ENCODE measurements around the gene PATJ.

Gene PATJ

DNA sequence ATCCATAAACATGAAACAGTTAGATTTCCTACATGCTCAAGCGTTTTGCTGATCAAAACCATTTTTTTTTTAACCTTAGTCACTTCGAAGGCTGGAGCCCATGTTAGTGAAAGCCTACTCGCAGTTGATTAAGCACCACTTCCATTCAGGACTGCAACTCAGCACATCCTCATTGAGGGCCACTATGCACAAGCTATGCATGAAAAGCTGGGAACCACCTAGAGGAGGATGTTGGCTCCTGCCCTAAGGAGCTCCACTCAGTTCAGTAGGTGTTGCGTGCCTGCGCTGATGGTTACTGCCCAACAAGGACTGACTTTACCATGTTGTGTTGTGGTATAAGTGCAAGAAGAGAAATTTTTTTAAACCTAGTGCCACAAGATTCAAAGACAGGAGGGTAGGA lies 271.0 kb downstream of the PATJ start:
- Mint-ChIP-seq H3K36me3 (ENCODE audit: low read depth) (no peaks in the 10 kb centered on the region), H3K27me3 (ENCODE audit: low read depth) (no peaks in the 10 kb centered on the region), H3K9me3 (no peaks in the 10 kb centered on the region), H3K27ac (no peak overlapping the region), H3K4me1 (ENCODE audit: low read depth) (no peaks in the 10 kb centered on the region), H3K4me3 (no peak overlapping the region)

DNA sequence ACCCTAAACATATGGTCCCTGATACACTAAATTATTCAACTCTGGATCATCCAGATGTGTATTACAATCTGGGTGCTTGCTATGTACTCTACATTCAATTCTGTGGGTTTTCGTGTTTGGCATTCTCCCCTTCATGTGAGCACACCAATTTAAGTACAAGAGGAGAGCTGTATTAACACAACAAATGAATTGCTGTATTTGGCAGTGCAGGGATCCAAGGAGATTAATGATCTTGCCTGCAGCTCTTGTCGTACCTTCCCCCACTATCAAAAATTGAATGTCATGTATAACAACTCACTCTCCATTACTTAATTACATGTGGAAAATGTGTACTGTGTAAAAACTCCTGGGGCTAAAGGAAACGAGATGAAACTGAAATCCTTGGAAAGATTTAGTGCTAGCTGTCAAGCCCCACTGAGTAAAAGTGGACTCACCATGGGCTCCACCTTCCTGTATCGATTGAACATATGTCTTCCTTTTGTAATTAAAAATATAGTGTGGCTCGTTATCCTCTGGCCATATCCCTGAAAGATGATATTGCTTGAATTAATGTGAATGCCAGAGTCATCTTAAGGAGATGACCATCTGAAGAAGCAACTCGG lies 280.2 kb downstream of the PATJ start:
- Mint-ChIP-seq H3K4me1 (ENCODE audit: low read depth) (no peaks in the 10 kb centered on the region), H3K9me3 (no peaks in the 10 kb centered on the region), H3K27me3 (ENCODE audit: low read depth) (no peaks in the 10 kb centered on the region), H3K4me3 (no peak overlapping the region), H3K27ac (no peak overlapping the region), H3K36me3 (ENCODE audit: low read depth) (no peaks in the 10 kb centered on the region)

DNA sequence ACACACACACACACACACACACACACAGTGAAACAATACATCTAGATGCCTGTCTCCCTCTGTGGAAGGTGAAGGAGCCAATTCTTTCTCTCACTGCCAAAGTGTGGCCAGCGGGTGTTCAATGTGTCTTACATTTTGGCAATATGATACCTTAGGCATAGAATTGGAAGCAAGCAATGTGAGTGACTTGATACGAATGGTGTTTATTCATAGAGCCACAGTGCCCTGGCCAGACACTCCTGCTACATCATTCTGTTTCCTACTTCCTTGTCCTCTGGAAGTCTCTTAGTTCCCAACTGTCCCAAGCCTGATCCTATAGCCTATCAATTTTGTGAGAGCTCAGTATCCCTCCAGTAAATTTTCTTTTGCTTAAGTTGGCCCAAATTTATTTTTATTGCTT lies 282.4 kb downstream of the PATJ start:
- Mint-ChIP-seq H3K4me3 (no peak overlapping the region), H3K27ac (no peak overlapping the region), H3K27me3 (ENCODE audit: low read depth) (no peaks in the 10 kb centered on the region), H3K36me3 (ENCODE audit: low read depth) (no peaks in the 10 kb centered on the region), H3K4me1 (ENCODE audit: low read depth) (no peaks in the 10 kb centered on the region), H3K9me3 (no peaks in the 10 kb centered on the region)

DNA sequence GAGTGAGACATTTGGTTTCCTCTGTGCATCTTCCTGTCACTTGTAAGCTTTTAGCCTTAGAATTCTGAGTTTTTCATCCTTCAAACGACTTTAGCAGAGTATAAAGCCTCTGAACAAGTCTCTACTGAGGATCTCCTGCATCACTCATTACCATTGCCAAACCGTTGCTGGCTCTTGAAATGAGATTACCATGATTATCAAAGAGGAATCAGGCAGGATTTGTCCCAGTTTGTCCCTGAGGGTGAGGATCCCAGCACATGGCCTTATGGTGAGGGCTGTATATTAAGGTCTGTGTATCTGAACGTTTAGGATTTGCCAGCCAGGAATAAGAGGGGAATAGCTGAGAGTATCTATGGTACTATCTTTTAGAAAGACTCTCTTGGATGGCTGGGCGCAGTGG lies 282.9 kb downstream of the PATJ start:
- H3K9me3 Mint-ChIP-seq = no peaks in the 10 kb centered on the region
- no peaks in the 10 kb centered on the region for H3K36me3 Mint-ChIP-seq (ENCODE audit: low read depth)
- H3K27ac Mint-ChIP-seq = no peak overlapping the region
- H3K4me1 Mint-ChIP-seq (ENCODE audit: low read depth) = no peaks in the 10 kb centered on the region
- H3K27me3 Mint-ChIP-seq (ENCODE audit: low read depth) = no peaks in the 10 kb centered on the region
- no peak overlapping the region for H3K4me3 Mint-ChIP-seq

DNA sequence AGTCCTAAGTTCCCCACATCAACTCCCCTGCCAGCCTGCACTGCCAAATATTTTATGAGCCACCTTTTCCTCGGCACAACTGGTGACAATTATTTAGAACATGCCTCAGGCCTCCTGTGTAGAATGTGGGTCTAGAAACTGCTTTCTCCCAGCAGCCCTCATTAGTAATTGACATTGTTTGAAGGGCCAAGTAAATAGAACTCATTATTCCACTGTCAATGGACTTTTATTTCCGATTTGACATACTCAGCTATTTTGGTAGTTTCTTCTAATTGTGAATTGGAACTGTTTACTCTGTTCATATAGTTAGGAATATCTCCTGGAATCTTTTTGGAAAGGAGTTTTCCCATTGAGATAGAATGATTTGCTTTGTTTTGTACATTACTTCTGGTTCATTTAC lies 283.6 kb downstream of the PATJ start:
- H3K27me3 Mint-ChIP-seq (ENCODE audit: low read depth) = no peaks in the 10 kb centered on the region
- H3K4me1 Mint-ChIP-seq (ENCODE audit: low read depth) = no peaks in the 10 kb centered on the region
- no peaks in the 10 kb centered on the region for H3K9me3 Mint-ChIP-seq
- no peak overlapping the region for H3K4me3 Mint-ChIP-seq
- no peak overlapping the region for H3K27ac Mint-ChIP-seq
- H3K36me3 Mint-ChIP-seq (ENCODE audit: low read depth) = no peaks in the 10 kb centered on the region

DNA sequence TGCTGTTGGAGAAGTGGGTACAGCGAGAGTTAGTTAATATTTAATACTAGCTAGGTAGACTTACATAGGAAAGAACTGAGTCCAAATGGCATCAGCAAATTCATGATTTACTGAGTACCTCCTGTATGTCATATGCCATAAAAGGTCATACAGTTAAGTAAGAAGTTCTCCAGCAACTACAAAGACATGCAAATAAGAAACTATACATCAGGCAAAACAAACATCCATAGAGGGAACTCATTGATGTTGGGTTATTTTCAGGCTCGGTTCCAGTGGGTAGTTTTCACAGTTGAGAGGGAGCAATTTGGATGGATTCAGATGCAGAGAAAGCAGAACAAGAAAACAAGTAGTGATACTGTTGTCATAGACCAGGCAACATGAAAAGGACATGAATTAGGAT lies 287.4 kb downstream of the PATJ start:
- Mint-ChIP-seq H3K4me3 (no peak overlapping the region), H3K9me3 (no peaks in the 10 kb centered on the region), H3K36me3 (ENCODE audit: low read depth) (no peaks in the 10 kb centered on the region), H3K27ac (no peak overlapping the region), H3K27me3 (ENCODE audit: low read depth) (no peaks in the 10 kb centered on the region), H3K4me1 (ENCODE audit: low read depth) (no peaks in the 10 kb centered on the region)

DNA sequence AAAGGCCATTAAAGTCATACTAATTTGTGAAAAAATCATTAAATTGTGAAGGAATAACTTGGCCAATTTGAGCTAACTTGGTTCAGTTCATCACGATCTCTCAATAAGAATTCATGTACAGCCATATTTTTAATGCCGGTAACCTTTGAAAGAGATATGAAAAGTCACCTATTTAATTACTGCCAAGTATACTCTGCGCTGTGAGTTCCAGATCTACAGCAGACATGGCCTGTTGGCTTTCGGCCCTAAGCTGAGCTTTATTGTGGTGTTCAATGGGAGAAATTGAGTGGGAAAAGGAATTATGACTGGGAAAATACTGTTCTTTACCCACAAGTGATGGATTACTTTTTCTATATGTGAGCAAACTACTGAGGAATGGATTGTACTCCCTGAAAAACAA lies 292.5 kb downstream of the PATJ start:
- Mint-ChIP-seq H3K27me3 (ENCODE audit: low read depth) (no peaks in the 10 kb centered on the region), H3K4me3 (no peak overlapping the region), H3K36me3 (ENCODE audit: low read depth) (no peaks in the 10 kb centered on the region), H3K4me1 (ENCODE audit: low read depth) (no peaks in the 10 kb centered on the region), H3K9me3 (no peaks in the 10 kb centered on the region), H3K27ac (no peak overlapping the region)

DNA sequence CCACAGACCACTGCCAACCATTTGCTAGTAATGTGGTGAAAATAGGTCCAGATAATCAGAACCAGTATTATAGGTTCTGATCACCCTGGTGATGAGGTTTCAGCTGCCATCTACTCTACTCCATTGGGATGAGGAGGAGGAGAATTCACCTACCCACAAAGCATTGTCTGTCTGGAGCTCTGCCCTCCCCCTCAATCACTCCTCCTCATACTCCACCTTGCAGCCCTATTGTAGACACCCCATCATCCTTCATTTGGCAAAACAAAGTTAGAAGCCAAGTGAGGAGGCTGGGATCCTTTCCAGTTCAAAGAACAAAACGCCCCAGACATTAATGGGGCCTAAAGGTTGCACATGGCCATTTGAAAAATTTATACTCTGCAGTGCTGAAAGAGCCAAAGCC lies 295.0 kb downstream of the PATJ start:
- Mint-ChIP-seq H3K4me3 (no peak overlapping the region), H3K36me3 (ENCODE audit: low read depth) (no peaks in the 10 kb centered on the region), H3K9me3 (no peaks in the 10 kb centered on the region), H3K4me1 (ENCODE audit: low read depth) (no peaks in the 10 kb centered on the region), H3K27me3 (ENCODE audit: low read depth) (no peaks in the 10 kb centered on the region), H3K27ac (no peak overlapping the region)

DNA sequence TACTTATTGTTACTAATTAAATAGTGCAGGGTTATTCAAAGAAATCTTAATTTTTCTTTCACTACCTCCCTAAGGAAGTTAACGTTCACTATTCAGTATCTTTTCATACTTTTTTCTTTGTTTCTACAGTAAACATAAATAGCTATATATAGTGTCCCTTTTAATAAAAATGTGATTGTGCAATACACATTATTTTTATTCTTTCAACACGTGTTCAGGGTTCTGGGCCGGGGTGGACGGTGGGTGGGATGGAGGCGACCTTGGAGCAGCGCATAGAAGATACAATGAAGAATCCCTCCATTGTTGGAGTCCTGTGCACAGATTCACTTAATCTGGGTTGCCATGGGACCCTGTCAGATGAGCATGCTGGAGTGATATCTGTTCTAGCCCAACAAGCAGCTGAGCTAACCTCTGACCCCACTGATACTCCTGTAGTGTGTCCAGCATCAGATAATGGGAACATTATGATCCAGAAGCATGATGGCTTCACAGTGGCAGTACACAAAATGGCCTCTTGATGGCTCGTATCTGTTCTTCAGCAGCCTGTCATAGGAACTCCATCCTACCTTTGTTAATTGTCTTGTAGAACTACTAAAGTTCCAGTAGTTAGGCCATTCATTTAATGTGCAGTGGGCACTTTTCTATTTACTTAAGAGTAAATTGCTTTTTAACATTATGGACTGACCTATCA lies 296.5 kb downstream of the PATJ start:
- Mint-ChIP-seq H3K4me3 (no peak overlapping the region), H3K27me3 (ENCODE audit: low read depth) (no peaks in the 10 kb centered on the region), H3K36me3 (ENCODE audit: low read depth) (no peaks in the 10 kb centered on the region), H3K4me1 (ENCODE audit: low read depth) (no peaks in the 10 kb centered on the region), H3K9me3 (no peaks in the 10 kb centered on the region), H3K27ac (no peak overlapping the region)

DNA sequence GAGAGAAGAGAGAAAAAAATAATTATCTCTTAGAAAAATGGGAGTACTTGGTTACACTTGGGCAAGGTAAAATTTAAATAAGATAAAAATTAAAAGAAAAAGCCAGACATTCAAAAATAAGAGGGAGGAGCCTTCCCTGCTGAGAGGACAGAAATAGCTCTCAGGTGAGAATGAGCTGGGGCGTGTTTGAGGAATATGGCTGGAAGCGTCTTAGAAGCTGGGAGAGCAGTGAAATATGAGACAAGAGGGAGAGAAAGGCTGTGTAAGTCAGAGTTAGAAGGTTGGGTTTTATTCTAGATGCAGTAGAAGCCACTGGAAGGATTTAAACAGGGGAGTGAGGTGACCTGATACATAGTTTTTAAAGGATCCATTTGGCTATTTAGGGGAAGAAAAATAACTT lies 298.2 kb downstream of the PATJ start:
- Mint-ChIP-seq H3K4me1 (ENCODE audit: low read depth) (no peaks in the 10 kb centered on the region), H3K9me3 (no peaks in the 10 kb centered on the region), H3K36me3 (ENCODE audit: low read depth) (no peaks in the 10 kb centered on the region), H3K27me3 (ENCODE audit: low read depth) (no peaks in the 10 kb centered on the region), H3K4me3 (no peak overlapping the region), H3K27ac (no peak overlapping the region)

DNA sequence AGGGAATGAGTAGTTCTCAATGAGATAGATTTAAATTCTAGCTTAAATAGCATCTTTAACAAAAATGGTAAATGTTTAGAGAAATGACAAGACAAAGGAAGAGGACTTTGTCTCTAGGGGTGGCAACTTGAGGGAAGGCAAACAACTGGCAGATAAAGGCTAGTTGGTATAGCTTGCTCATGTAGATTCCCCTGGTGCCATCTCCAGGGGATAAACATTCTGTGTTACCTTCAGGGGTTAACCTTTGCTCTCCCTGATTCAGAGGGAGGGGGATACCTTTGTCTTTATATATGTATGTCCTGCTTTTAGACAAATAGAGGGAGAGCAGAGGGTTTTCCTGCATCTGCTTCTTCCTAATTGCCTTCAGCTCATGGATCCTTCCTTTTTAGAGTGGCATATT lies 298.7 kb downstream of the PATJ start:
- no peak overlapping the region for H3K27ac Mint-ChIP-seq
- H3K9me3 Mint-ChIP-seq = no peaks in the 10 kb centered on the region
- no peaks in the 10 kb centered on the region for H3K27me3 Mint-ChIP-seq (ENCODE audit: low read depth)

DNA sequence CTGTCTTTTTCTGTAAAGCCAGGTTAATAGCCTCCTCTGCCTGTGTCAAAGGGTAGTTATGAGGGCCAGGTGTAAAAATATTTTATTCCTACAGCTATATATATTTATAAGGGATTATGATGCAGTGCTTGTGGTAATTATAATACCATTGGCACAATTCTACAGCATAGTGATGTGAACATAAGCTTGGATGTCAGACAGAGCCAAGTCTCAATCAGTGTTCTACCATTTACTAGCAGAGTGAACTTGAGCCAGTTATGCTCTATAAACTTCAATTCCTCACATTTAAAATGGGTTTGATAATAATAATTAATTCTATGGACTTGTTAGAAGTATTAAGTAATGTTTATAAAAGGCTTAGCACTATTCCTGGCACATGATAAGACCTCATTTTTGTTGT lies 300.9 kb downstream of the PATJ start:
- H3K27me3 Mint-ChIP-seq (ENCODE audit: low read depth) = no peaks in the 10 kb centered on the region
- H3K9me3 Mint-ChIP-seq = no peaks in the 10 kb centered on the region
- no peak overlapping the region for H3K4me3 Mint-ChIP-seq
- H3K36me3 Mint-ChIP-seq (ENCODE audit: low read depth) = no peaks in the 10 kb centered on the region
- H3K4me1 Mint-ChIP-seq (ENCODE audit: low read depth) = no peaks in the 10 kb centered on the region
- no peak overlapping the region for H3K27ac Mint-ChIP-seq

More for the DNA sequence above, 298.7 kb downstream of the PATJ start:
- H3K4me1 Mint-ChIP-seq (ENCODE audit: low read depth) = no peaks in the 10 kb centered on the region
- no peak overlapping the region for H3K4me3 Mint-ChIP-seq
- H3K36me3 Mint-ChIP-seq (ENCODE audit: low read depth) = no peaks in the 10 kb centered on the region

DNA sequence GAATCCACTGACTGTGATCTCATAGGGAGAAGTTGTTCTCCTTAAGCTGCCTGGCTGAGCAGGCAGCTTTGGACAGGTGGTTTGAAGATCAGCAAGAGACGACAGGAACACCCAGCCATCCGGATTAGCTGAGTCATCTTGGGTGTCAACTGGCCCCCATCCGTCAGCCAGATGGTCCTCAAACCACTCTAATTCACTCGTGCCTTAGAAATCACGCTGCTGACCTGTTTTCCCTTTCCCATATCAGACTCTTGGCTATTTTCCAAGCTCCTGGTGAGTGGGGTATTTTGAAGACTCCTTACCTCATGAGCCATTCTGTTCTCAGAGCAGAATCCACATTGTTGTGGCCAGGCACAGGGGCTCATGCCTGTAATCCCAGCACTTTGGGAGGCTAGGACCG lies 303.3 kb downstream of the PATJ start:
- Mint-ChIP-seq H3K36me3 (ENCODE audit: low read depth) (no peaks in the 10 kb centered on the region), H3K27ac (no peak overlapping the region), H3K4me3 (no peak overlapping the region), H3K4me1 (ENCODE audit: low read depth) (peaks cover 1% of the 10 kb centered on the region), H3K9me3 (no peaks in the 10 kb centered on the region), H3K27me3 (ENCODE audit: low read depth) (no peaks in the 10 kb centered on the region)

DNA sequence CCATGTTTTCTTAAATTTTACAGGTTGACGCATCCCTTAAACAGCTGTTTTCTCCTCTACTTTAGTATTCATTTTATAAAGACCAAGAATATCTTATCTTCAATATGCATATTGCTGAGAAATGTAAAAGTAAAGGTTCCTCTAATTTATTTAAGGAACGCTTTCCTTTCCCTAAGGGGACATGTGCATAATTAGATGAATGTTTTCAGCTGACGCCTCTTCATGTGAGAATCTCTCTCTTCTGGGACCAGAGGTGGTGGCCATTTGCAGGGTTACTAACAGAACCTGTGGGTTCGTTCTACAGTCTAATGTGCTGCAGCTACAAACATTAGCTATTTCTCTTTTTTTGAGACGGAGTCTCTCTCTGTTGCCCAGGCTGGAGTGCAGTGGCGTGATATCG lies 304.6 kb downstream of the PATJ start:
- Mint-ChIP-seq H3K36me3 (ENCODE audit: low read depth) (peaks cover under 1% of the 10 kb centered on the region), H3K27ac (no peak overlapping the region), H3K4me1 (ENCODE audit: low read depth) (peaks cover 4% of the 10 kb centered on the region), H3K27me3 (ENCODE audit: low read depth) (no peaks in the 10 kb centered on the region), H3K4me3 (no peak overlapping the region), H3K9me3 (no peaks in the 10 kb centered on the region)

DNA sequence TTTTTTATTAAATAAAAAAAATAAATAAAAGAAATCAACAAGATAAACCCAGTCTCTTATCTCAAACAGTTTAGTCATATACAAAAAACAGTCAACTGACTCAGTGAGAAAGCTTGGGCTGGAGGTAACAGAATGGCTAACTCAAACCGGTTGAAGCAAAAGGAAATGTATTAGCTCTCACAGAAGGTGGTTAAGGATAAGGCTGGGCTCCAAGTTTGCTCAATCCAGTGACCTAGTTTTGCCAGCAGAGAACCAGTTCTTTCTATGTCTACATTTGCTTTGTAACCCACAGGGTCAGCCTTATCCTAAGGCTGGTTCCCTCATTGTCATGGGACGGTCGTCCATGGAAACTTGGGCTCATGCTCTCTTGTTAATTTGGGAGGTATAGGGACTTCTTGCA lies 307.9 kb downstream of the PATJ start:
- Mint-ChIP-seq H3K27ac (no peak overlapping the region), H3K9me3 (no peaks in the 10 kb centered on the region), H3K36me3 (ENCODE audit: low read depth) (peaks cover 6% of the 10 kb centered on the region), H3K27me3 (ENCODE audit: low read depth) (no peaks in the 10 kb centered on the region), H3K4me3 (no peak overlapping the region), H3K4me1 (ENCODE audit: low read depth) (peaks cover 4% of the 10 kb centered on the region)

DNA sequence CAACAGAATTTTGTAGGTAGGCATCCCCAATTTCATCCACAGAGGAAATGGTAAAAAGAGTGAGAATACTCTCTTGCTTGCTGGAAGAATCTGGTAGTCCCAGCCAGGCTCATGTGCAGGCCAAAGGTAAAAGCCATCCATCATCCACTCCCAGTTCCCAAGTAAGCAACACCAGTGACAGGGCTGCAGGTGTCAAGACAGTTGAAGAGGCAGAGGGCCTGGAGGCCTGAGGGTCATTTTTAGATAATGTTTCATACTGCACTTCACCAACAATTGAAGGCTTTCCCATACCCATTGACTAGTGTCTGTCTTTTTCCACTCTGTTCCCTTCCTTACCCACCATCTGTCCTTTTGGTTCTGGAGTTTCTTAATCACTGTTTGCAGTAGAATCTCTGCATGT lies 310.7 kb downstream of the PATJ start:
- Mint-ChIP-seq H3K9me3 (no peaks in the 10 kb centered on the region), H3K4me1 (ENCODE audit: low read depth) (peaks cover 4% of the 10 kb centered on the region), H3K36me3 (ENCODE audit: low read depth) (peaks cover 6% of the 10 kb centered on the region), H3K4me3 (no peak overlapping the region), H3K27me3 (ENCODE audit: low read depth) (no peaks in the 10 kb centered on the region), H3K27ac (no peak overlapping the region)
